Endothelial cell of umbilical vein (primary cell): ENCODE results near the gene TEC. TPM values are rescaled to one million over a fixed set of nuclear protein-coding genes. Genes with fewer than 3 reads are reported as not detected.

ENCODE experiments used
- BruUV-seq: library from RNA; stranded (reverse); fragments of 400-500 nt; replicated peaks from 2 replicates; lab custom pipeline; 2021; lab: Mats Ljungman, UMichigan
- CTCF ChIA-PET: fragments of 300-600, 350-600 bp; sonication (Branson Sonifier 250); formaldehyde crosslinking; loops from one replicate; lab custom pipeline; 2021; ENCODE audit warnings: antibody characterized with exemption, inconsistent platforms; lab: Charles Lee
- POLR2A ChIA-PET: fragments of 300-600, 350-600 bp; sonication (Branson Sonifier 250); formaldehyde crosslinking; loops from one replicate; lab custom pipeline; 2021; ENCODE audit warnings: antibody characterized with exemption, inconsistent platforms; lab: Charles Lee
- DNase-seq: peaks from one replicate; pipeline ENCODE4 v3.0.0-alpha.2; 2011; ENCODE audit warnings: low read depth, low spot score
- FAIRE-seq: peaks from 2 replicates; lab custom pipeline; 2011; peaks lifted over from hg19 to GRCh38; lab: Jason Lieb, UNC
- H2AFZ ChIP-seq: 2 replicates; pipeline ENCODE4 v1.6.0; 2012; ENCODE audit warnings: low read depth, low read length, control low read depth, inconsistent platforms
- H3K27ac ChIP-seq: 2 replicates; pipeline ENCODE4 v1.5.1; 2011; ENCODE audit warnings: low read depth, mild to moderate bottlenecking, control low read depth, low read length, moderate library complexity; ENCODE audit not compliant: insufficient read depth
- H3K27me3 ChIP-seq, 2 experiments: 2 replicates each; pipeline versions ENCODE4 v1.6.0 to v1.6.1; 2011; ENCODE audit warnings: low read length in 2 of 2, mixed read lengths in 1 of 2; ENCODE audit not compliant: control insufficient read depth in 2 of 2, insufficient read depth in 2 of 2
- H3K36me3 ChIP-seq, 2 experiments: 2 replicates in 1 of 2; 3 replicates in 1 of 2; pipeline ENCODE4 v1.5.1; 2011; ENCODE audit warnings: low read length in 2 of 2, mild to moderate bottlenecking in 1 of 2, moderate library complexity in 1 of 2; ENCODE audit not compliant: control insufficient read depth in 2 of 2, insufficient read depth in 2 of 2; ENCODE audit errors: extremely low read depth in 1 of 2
- H3K4me1 ChIP-seq: 3 replicates; pipeline ENCODE4 v1.5.1; 2011; ENCODE audit warnings: mild to moderate bottlenecking, low read length; ENCODE audit not compliant: control insufficient read depth, insufficient read depth; ENCODE audit errors: extremely low read depth
- H3K4me2 ChIP-seq: 2 replicates; pipeline ENCODE4 v1.6.1; 2011; ENCODE audit warnings: low read length, control low read depth, mixed read lengths; ENCODE audit not compliant: insufficient read depth
- H3K4me3 ChIP-seq, 3 experiments: fragments of 200-600 bp in 1 of 3; sonication (generic), shearing (Covaris generic) in 1 of 3; replicated peaks in 1 of 3; 2 replicates each; pipeline ENCODE4 v1.5.1; 2011 to 2016; ENCODE audit warnings: control low read depth in 3 of 3, low read length in 3 of 3, mild to moderate bottlenecking in 2 of 3, inconsistent platforms in 1 of 3, low read depth in 1 of 3, moderate library complexity in 1 of 3; ENCODE audit not compliant: insufficient read depth in 1 of 3
- H3K79me2 ChIP-seq: 2 replicates; pipeline ENCODE4 v1.6.0; 2012; ENCODE audit warnings: low read length, inconsistent platforms; ENCODE audit not compliant: control insufficient read depth, insufficient read depth
- H3K9ac ChIP-seq: replicated peaks from 2 replicates; pipeline ENCODE3; 2011; ENCODE audit warnings: low read length, control low read depth; ENCODE audit not compliant: insufficient read depth; ENCODE audit errors: extremely low read depth
- H3K9me1 ChIP-seq: replicated peaks from 3 replicates; pipeline ENCODE4 v1.6.0; 2011; ENCODE audit warnings: mild to moderate bottlenecking, low read length; ENCODE audit not compliant: control insufficient read depth, insufficient read depth; ENCODE audit errors: extremely low read depth
- H3K9me3 ChIP-seq: replicated peaks from 2 replicates; pipeline ENCODE4 v1.5.1; 2012; ENCODE audit warnings: low read length, inconsistent platforms; ENCODE audit not compliant: control insufficient read depth, insufficient read depth
- H4K20me1 ChIP-seq: replicated peaks from 2 replicates; pipeline ENCODE3; 2011; ENCODE audit warnings: mild to moderate bottlenecking, low read length; ENCODE audit not compliant: control insufficient read depth, insufficient read depth; ENCODE audit errors: extremely low read depth
- EZH2 ChIP-seq: IDR thresholded peaks from 2 replicates; pipeline ENCODE4 v1.6.1; 2012; ENCODE audit warnings: borderline replicate concordance, low read depth, mild to moderate bottlenecking, moderate library complexity, low read length, inconsistent platforms; ENCODE audit not compliant: severe bottlenecking
- FOS ChIP-seq: IDR thresholded peaks from 2 replicates; pipeline ENCODE4 v1.6.1; 2011; ENCODE audit warnings: mild to moderate bottlenecking, low read length, moderate library complexity, borderline replicate concordance; ENCODE audit not compliant: insufficient read depth
- GATA2 ChIP-seq: IDR thresholded peaks from 2 replicates; pipeline ENCODE4 v1.7.0; 2011; ENCODE audit warnings: low read depth, mild to moderate bottlenecking, moderate library complexity, mixed read lengths, low read length; ENCODE audit not compliant: insufficient read length, insufficient read depth
- JUN ChIP-seq: IDR thresholded peaks from 2 replicates; pipeline ENCODE4 v1.6.1; 2011; ENCODE audit warnings: borderline replicate concordance, low read depth; ENCODE audit not compliant: insufficient read length, insufficient read depth
- MYC ChIP-seq: IDR thresholded peaks from one replicate; pipeline ENCODE4 v1.6.1; 2011; ENCODE audit warnings: mild to moderate bottlenecking, low read depth, low read length
- POLR2A ChIP-seq: IDR thresholded peaks from 2 replicates; pipeline ENCODE4 v1.6.1; 2012; ENCODE audit warnings: low read depth, mild to moderate bottlenecking, control low read depth, low read length
- POLR2AphosphoS5 ChIP-seq: IDR thresholded peaks from 2 replicates; pipeline ENCODE4 v1.6.1; 2012; ENCODE audit warnings: low read depth, mild to moderate bottlenecking, control low read depth, low read length, moderate library complexity; ENCODE audit not compliant: insufficient read depth
- dilution Hi-C: fragments of 300-500 bp; cut with MboI; formaldehyde crosslinking; loops from one replicate; pipeline ENCODE4 v1.15.0; 2019; ENCODE audit warnings: low sequenced_read_pairs; ENCODE audit not compliant: extremely low pct_ligation_motif_present
- intact Hi-C: fragments of 100-400 bp; cut with micrococcal nuclease; formaldehyde crosslinking; loops from one replicate; pipeline ENCODE4 v1.10.0; 2022
- polyA plus RNA-seq, 4 experiments: library from polyadenylated mRNA; depleted of rRNA in 3 of 4; stranded (reverse) in 3 of 4; unstranded in 1 of 4; fragments of >200 nt; gene quantifications; 2 replicates each; pipeline versions ENCODE4 v1.2.1 to v1.2.3, GENCODE V29; 2011 to 2012; ENCODE audit warnings: missing spikeins in 1 of 4
- total RNA-seq: library from RNA; stranded (reverse); gene quantifications from 2 replicates; pipeline ENCODE4 v1.2.3, GENCODE V29; 2021
- TF ChIP-seq, protein P1 (sequence below): IDR thresholded peaks from 2 replicates; pipeline ENCODE4 v1.6.1; 2011; ENCODE audit not compliant: insufficient read depth, insufficient read length
- TF ChIP-seq, protein P2 (sequence below), 2 donors: IDR thresholded peaks; 1 replicate in 1 of 2; 2 replicates in 1 of 2; pipeline ENCODE4 v1.5.1; 2011; ENCODE audit warnings: low read length in 2 of 2, mild to moderate bottlenecking in 2 of 2, moderate library complexity in 2 of 2, control low read depth in 1 of 2, inconsistent platforms in 1 of 2, low read depth in 1 of 2; ENCODE audit not compliant: insufficient read depth in 1 of 2; ENCODE audit errors: extremely low read depth in 1 of 2

The TEC gene
- total and polyA plus RNA-seq, 2 donors (not counting 3 experiments of a cell fraction or from before 2014, with no cell fraction given) = 0.08 to 0.86 TPM

DNA sequence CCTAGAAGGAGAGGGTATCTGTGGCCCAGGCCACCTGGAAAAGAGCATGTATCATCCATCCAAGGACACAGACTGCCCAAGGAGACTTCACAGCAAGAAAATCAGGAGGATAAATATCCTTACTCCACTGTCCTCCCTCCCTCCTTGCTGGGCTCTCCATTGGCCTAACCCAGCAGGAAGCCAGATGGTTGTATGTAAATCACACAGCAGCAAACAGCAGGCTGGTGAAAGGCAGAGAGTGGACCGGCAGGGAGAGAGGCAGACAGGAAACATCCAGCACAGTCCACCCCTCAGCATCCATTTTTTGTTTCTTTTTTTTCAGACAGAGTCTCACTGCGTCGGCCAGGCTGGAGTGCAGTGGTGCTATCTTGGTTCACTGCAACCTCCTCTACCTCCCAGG, 153.1 kb downstream of the TEC start:
- CTCF ChIA-PET = no interaction called here
- BruUV-seq = no TSS peak
- TF ChIP-seq, protein P1, sequence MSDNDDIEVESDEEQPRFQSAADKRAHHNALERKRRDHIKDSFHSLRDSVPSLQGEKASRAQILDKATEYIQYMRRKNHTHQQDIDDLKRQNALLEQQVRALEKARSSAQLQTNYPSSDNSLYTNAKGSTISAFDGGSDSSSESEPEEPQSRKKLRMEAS = no peak
- no peak for TF ChIP-seq JUN
- TF ChIP-seq, protein P2, sequence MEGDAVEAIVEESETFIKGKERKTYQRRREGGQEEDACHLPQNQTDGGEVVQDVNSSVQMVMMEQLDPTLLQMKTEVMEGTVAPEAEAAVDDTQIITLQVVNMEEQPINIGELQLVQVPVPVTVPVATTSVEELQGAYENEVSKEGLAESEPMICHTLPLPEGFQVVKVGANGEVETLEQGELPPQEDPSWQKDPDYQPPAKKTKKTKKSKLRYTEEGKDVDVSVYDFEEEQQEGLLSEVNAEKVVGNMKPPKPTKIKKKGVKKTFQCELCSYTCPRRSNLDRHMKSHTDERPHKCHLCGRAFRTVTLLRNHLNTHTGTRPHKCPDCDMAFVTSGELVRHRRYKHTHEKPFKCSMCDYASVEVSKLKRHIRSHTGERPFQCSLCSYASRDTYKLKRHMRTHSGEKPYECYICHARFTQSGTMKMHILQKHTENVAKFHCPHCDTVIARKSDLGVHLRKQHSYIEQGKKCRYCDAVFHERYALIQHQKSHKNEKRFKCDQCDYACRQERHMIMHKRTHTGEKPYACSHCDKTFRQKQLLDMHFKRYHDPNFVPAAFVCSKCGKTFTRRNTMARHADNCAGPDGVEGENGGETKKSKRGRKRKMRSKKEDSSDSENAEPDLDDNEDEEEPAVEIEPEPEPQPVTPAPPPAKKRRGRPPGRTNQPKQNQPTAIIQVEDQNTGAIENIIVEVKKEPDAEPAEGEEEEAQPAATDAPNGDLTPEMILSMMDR (IDR thresholded peaks at IDR 0.05; ENCODE audit: extremely low read depth in 1 of 2, insufficient read depth in 1 of 2, low read depth in 1 of 2, low read length in 2 of 2) = no peak
- TF ChIP-seq POLR2AphosphoS5 = no peak
- TF ChIP-seq FOS = no peak
- TF ChIP-seq EZH2 = no peak
- TF ChIP-seq POLR2A = no peak
- TF ChIP-seq MYC = no peak
- no peak for TF ChIP-seq GATA2

More for the DNA sequence above, 153.1 kb downstream of the TEC start:
- DNase-seq = no peak
- Histone ChIP-seq H3K27me3 (no peaks in the 10 kb centered on the region), H3K4me2 (no peak overlapping the region), H3K79me2 (no peaks in the 10 kb centered on the region), H3K9ac (no peak overlapping the region), H3K4me1 (no peaks in the 10 kb centered on the region), H4K20me1 (no peaks in the 10 kb centered on the region), H3K27ac (no peak overlapping the region), H3K36me3 (no peaks in the 10 kb centered on the region), H3K9me3 (no peaks in the 10 kb centered on the region), H3K9me1 (no peaks in the 10 kb centered on the region), H2AFZ (no peak overlapping the region), H3K4me3 (no peak overlapping the region)
- dilution Hi-C loops (no loop called here), intact Hi-C loops (no loop called here)
- FAIRE-seq = no peak
- POLR2A ChIA-PET = no interaction called here
